ENCODE results near the gene RHBDD2.

DNA sequence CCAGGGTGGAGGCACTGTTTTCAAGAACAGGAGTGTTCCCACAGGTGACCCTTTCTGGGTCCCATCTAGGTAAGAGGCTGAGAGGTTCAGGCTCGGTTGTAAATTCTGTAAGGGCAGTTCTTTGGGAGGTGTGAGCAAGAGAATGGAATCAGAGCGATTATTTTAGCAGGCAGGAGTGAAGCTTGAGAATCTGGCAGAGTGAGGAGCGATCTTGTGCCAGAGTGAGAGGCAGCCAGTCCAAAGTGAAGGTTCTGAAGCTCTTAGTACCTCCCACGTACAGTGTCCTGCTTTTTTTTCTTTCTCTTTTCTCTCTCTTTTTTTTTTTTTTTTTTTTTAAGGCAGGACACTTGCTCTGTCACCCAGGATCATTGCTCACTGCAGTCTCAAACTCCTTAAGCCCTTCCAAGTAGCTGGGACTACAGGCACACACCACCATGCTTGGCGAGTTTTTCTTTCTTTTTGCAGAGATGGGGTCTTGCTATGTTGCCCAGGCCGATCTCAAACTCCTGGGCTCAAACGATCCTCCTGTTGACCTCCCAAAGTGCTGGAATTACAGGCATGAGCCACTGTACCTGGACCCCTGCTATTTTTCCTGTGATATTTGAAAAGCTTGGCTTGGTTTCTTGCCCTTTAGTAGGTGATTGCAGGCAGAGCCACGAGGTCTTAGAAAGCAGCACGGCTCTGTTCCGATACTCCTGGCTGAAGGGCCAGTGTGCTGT, 47.0 kb downstream of the RHBDD2 start:
- no peak for TF ChIP-seq ZNF274 (IDR thresholded peaks at IDR 0.05; ENCODE audit: low read depth, low read length)
- no peak for TF ChIP-seq YY1 (IDR thresholded peaks at IDR 0.05; ENCODE audit: insufficient read depth, insufficient read length)

All from NT2/D1 (cell line).